GM18508 (cell line): Measurements from ENCODE around the gene YIPF2.
"Not testable (repeated sequence)": the region's sequence is repeated elsewhere in the genome, so short reads cannot be mapped to it uniquely, and the experiment has no call there.

Experiments used
- ATAC-seq: cut with Tn5 transposase; IDR thresholded peaks from one replicate; pipeline ENCODE4 v1.9.1; 2021; ENCODE audit warnings: moderate number of reproducible peaks; ENCODE audit not compliant: insufficient read depth, unreplicated experiment

YIPF2 gene

DNA sequence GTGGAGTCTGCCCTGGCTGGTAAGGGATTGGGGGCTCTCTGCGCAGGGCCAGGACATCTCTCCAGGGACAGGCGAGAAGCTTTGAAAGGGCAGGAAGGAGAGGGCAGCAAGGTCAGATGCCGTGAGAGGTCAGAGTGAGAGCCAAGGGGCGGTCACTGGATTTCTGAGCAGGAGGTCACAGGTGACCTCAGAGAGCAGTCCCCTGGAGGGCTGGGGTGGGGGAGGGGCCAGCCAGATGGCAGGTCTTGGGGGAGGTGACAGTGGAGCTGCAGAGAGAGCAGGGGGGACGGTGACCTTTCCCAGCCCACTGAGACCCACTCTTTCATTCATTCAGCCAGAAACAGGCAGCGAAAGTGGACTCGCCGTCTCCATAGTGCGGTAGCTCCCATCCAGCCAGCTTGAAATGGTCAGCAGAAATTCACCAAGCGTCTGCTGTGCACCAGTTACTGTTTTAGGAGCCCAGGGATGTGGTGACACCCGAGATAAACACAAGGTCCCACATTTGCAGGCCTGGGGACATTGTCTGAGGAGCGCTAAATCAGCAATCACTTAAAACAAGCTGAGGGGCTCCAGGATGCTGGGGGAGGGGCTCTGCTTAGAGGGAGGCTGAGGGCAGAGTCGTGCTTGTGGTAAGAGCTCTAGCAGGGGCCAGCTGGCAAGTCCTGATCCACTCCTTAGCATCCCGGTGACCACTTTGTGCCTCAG, 46.9 kb downstream of the YIPF2 start:
- no peak for ATAC-seq

DNA sequence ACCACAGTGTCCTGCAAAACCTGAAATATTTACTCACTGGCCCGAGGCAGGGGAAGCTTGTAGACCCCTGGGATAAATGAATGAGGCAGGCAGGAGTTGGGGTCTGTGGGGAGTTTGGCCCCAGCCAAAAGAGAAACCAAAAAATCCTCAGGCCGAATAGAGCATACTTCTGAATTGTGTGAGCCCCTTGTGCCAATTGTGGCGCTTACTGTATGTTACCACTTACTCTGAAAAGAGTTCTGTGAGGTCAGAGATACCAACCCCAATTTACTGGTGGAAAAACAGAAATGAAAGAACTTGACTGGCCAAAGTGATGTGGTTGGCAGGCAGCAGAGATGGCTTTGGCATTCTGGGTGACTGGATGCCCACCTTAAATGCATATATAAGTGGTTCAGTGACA, 50.2 kb downstream of the YIPF2 start:
- no peak for ATAC-seq

DNA sequence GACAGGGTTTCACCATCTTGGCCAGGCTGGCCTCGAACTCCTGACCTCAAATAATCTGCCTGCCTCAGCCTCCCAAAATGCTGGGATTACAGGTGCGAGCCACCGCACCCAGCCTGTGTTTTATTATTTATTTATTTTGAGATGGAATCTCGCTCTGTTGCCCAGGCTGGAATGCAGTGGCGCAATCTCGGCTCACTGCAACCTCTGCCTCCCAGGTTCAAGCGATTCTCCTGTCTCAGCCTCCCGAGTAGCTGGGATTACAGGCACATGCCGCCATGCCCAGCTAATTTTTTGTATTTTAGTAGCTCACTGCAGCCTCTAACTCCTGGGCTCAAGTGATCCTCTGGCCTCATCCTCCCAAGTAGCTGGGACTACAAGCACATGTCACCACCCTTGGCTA, 50.8 kb downstream of the YIPF2 start:
- ATAC-seq: not testable (repeated sequence)

DNA sequence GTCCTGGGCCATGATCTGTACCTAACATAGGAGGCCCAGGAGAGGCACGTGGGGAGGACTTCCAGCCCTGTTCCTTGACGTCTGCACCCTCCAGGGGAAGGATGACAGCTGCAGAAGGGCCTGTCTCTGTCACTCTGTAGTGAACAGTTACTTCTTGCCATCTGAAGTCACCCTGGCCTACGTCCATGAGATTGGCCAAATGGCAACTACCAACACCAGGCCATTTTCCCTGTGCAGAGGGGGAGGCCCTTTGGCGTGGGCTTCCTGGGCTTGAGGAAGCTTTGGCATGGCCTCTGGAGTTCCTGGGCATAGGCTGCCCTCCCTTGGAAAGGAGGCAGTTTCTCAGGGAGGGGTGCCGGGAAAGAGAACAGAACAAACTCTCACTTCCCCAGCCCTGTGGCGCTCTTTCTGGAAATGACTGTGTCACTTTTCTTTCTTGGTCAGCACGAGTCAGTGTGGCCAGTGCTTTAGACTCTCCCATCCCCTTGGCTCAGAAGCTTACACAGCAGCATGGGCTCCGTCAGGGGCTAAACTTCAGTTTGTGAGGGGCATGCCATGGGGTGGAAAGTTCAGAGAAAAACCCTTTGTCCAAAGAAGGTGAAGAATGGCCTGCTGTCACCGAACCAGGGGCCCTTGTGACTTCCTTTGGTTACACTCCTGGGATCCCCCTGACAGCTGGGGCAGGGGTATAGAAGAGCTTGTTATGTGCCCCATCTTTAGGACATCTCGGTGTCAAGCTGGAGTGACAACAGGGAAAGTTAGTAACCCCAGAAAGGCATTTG, 51.8 kb downstream of the YIPF2 start:
- peak; percentile 39 for ATAC-seq

DNA sequence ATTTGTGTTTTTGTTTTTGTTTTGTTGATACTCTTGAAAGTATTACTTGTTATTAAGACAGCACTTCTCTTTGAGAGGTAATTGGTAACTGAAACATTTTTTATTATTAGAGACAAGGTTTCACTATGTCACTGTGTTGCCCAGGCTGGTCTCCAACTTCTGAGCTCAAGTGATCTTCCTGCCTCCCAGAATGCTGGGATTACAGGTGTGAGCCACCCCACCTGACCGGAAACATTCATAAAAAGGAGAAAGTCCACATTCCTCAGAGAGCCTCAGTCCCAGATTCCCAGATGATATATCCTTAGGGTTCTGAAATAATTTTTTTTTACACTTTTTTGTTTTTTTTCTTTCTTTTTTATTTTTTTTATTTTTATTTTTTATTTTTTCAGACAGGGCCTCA, 54.4 kb downstream of the YIPF2 start:
- ATAC-seq: no peak

DNA sequence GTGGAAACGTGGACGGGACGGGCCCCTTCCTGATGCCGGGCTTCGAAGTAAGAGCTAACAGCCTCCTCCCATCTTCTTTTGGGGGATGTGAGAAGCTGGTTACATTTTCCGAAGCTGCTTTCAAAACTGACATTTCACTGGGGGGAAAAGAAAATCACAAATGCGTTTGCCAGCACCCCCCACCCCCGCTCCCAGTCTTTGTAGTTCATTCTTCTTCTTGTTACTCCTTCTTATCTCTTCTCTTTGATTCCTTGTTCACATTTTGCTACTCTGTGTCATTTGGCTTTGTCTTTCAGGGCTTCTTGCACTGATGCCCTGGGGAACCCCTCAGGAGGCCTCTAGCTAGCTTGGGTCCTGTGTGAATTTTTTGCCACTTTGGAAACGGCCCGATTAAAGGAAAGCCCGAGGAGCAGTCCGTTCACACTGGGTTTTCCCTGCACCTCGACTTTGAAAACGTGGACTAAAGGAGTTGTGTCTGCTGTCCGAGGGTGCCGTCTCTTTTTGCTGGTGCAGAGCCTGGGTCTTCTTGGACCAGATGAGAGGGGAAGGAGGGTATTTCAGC, 55.8 kb downstream of the YIPF2 start:
- no peak for ATAC-seq
